Measurements from ENCODE around the gene PADI6. TPM values are rescaled to one million over a fixed set of nuclear protein-coding genes. Genes with fewer than 3 reads are reported as not detected.

PADI6 gene
- total RNA-seq = not detected in 2 replicates

GRCh38 chr1:17371896-17372295 lies at the start of gene PADI6:
Gene PADI6 (plus strand): TSS chr1:17372196. CDS start chr1:17372246, 50 bp downstream.

GRCh38 chr1:17439250-17440073 lies 67.5 kb downstream of the PADI6 start, which contains the start of gene RCC2:
Gene RCC2 (minus strand): TSS chr1:17439677. CDS start chr1:17438514, 1,163 bp downstream.

Other genes with a start within 250 kb of the PADI6 start
- 7.9 and 12.2 TPM in 2 replicates for gene PADI1, start 167.1 kb upstream of the PADI6 start, total RNA-seq
- 2.3 and 3.0 TPM in 2 replicates for gene PADI3, start 123.1 kb upstream of the PADI6 start, total RNA-seq
- gene PADI4, start 64.0 kb upstream of the PADI6 start, total RNA-seq = not detected in 2 replicates
- gene RCC2, start 67.5 kb downstream of the PADI6 start, total RNA-seq = 103 and 107 TPM in 2 replicates
- gene ARHGEF10L, start 167.5 kb downstream of the PADI6 start, total RNA-seq = 16.5 and 19.6 TPM in 2 replicates

All from airway epithelial cell (primary cell).